ENCODE measurements around the gene CD244.
A peak's percentile ranks its signal among the peaks of the same experiment; 100 is the strongest.
"Not testable (repeated sequence)": the region's sequence is repeated elsewhere in the genome, so short reads cannot be mapped to it uniquely, and the experiment has no call there.

Gene CD244, protein sequence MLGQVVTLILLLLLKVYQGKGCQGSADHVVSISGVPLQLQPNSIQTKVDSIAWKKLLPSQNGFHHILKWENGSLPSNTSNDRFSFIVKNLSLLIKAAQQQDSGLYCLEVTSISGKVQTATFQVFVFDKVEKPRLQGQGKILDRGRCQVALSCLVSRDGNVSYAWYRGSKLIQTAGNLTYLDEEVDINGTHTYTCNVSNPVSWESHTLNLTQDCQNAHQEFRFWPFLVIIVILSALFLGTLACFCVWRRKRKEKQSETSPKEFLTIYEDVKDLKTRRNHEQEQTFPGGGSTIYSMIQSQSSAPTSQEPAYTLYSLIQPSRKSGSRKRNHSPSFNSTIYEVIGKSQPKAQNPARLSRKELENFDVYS

DNA sequence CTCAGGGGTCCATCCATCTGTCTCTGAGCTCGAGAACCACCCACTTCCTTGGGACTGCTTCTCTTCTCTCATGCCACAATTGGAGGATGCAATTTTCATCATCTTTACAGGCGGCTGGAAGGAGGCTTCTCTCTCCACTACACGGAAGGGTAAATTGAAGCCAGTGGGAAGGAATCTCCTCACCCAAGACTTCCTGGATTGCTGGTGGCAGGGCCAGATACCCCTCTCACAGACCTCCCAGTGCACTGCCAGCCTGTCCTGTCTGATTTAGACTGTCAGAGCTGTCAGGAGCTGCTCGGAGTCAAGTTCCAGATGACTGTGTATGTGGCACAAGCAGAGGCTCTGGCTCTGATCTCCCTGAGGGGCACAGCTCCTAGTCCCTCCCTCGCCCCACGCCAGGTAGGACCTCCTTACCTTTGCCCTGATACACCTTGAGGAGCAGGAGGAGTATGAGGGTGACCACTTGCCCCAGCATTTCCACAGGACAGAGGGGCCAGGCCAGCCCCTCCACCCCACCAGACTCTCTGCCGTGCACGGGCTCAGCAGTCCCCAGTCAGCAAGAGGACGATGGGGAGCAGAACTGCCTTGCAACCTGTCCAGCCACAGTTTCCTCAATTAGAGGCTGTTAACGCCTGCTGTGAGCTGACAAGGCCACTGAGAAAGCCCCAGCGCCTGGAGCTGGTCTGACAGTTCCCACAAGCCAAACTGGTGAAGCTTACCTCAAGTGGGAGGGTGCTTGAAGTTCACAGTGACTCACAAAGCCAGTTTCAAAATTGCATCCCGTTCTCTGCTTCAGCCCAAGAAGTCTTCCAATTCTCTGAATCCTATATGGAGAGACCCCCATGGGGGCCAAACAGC, at the start of gene CD244:
Gene CD244, minus strand, starts transcription at position 685 of the 858 bp plus-strand sequence. Its CDS starts 210 bp downstream, at position 475.
- DNase-seq = peak; percentile 61

DNA sequence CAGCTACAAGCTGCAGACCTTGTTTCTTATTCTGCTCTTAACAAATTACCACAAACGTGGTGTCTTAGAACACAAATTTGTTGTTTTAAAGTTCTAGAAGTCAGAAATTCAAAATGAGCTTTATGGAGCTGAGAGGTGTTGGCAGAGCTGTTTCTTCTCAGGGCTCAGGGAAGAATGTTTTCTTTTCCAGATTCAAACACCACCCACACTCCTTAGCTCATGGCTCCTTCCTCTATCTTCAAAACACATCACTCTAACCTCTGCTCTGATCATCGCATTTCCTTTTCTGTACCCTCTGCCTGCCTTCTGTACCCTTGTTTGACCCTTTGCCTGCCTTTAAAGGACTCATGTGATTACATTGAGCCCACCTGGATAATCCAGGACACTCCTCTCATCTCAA, 49.2 kb upstream of the CD244 start:
- DNase-seq = no peak

DNA sequence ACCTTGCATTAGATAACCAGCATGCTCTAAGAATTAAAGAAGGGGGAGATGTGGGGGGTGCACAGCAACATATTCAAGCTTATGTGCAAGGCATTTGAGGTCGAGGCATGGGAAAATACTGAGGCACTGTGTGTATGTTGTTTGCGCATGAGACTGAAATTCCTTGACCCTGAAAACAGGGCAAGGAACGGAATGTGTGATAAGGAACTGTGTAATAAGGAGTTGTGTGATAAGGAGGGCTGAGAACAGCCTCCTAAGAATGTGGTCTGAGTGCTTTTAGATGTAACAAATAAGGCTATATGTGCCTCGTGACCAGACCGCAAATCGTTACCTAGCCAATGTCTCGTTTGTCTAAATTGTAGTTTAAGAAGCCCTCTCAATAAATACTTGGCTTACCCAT, 48.8 kb upstream of the CD244 start:
- no peak for DNase-seq

DNA sequence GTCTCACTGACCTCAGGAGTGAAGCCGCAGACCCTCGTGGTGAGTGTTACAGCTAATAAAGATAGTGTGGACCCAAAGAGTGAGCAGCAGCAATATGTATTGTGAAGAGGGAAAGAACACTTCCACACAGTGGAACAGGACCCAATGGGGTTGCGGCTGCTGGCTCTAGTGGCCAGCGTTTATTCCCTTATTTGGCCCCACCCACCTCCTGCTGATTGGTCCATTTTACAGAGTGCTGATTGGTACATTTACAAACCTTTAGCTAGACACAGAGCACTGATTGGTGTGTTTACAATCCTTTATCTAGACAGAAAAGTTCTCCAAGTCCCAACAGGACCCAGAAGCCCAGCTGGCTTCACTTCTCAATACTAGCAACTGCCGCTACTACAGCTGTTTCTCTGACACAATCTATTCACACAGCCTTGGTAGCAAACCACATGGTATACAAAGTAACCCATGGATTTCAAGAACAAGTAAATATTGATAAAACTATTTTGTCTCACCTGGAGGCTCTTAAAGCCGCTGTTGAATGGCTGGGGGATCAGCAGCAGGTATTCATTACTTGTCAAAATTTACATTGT, 47.6 kb upstream of the CD244 start:
- no peak for DNase-seq

DNA sequence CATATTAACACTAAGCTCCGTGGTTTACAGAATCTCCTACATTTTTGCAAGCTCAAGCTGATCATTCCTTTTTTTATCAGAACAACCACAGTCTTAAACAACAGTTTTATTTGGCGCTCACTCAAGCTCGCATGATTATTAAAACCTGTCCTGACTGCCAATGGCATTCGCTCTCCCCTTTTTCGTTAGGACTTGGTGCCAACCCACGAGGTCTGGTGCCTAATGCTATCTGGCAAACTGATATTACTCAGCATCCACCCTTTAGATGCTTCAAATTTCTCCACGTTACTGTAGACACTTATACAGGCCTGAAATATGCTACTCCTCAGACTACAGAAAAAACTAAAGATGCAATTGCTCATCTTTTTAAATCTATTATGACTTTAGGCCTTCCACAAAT, 45.3 kb upstream of the CD244 start:
- DNase-seq = no peak

DNA sequence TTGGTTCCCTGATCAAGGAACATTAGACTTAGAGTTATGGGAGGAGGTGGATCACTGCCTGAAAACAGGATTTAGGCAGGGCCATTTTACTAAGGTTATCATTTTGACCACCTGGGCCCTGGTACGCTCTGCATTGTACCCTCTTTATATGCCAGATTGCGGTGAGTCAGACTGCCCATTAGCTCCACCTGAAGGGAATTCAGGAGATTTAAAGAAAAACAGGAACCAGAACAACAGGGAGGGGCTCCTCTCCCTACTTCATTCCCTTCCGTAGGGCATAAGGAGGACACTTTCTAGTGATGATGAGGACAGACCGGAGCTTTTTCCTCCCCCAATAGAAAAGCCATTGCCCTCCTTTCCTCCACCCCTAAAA, 42.9 kb upstream of the CD244 start:
- DNase-seq = no peak

DNA sequence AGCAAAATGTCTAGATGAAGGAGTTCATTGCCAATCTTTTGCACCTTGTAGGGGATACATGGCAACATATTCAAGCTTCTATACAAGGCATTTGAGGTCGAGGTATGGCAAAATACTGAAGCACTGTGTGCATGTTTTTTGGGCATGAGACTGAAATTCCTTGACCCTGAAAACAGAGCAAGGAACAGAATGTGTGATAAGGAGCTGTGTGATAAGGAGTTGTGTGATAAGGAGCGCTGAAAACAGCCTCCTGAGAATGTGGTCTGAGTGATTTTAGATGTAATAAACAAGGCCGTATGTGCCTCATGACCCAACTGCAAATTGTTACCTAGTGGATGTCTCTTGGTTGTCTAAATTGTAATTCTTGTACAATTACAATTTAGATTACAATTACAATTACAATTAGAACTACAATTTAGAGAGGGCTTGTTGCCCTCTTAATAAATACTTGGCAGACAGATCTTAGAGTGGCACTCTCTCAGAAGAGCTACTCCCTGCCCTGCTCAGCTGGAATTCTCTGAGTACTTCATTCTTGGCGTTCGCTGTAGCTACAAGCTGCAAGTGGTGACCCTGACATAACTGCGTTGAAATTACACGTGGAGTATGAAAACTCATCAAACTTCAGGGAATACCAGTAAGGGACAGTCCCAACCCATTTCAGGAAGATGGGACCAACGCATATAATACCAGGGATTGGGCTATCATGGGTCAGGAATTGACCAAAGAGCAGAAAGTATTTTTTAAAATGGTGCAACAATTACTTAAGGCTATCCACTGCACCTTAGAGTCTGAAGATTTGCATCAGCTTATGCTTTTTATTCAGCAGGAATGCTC, 42.3 kb upstream of the CD244 start:
- no peak for DNase-seq

DNA sequence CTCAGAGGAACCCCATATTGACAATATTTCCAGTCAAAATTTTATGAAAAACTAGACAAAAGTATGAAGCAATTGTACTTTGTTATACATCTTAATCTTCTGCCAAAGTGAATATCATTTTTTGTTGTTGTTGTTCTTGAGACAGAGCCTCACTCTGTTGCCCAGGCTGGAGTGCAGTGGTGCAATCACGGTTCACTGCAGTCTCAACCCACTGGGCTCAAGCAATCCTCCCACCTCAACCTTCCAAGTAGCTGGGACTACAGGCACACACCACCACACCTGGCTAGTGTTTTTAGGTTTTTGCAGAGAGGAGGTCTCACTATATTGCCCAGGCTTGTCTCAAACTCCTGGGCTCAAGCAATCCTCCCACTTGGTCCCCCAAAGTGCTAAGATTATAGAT, 39.6 kb upstream of the CD244 start:
- not testable (repeated sequence) for DNase-seq

DNA sequence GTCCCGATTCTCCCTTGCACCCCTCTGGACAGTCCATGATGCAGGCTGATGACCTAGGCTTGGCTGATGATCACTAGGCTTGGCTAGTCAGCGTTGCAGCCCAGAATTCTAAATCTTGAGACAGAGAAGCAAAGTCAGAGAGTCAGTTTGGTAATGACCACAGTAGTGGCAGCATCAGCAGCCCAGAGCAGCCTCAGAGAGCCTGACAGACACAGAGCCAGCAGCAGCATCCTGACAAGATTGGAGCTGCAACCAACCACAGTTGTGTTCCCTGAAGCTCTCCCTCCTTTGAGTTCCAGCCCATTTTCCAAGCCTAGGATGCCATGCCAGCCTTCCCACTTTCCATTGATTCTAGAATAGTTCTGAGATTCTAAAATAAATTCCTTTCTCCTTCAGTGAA, 39.1 kb upstream of the CD244 start:
- DNase-seq = no peak

DNA sequence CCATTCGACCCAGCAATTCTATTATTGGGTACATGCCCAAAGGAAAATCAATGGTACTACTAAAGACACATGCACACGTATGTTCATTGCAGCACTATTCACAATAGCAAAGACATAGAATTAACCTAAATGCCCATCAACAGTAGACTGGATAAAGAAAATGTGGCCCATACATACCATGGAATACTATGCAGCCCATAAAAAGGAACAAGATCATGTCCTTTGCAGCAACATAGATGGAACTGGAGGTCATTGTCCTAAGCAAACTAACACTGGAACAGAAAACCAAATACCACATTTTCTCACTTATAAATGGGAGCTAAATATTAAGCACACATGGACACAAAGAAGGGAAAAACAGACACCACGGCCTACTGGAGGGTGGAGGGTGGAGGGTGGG, 38.0 kb upstream of the CD244 start:
- DNase-seq = not testable (repeated sequence)

DNA sequence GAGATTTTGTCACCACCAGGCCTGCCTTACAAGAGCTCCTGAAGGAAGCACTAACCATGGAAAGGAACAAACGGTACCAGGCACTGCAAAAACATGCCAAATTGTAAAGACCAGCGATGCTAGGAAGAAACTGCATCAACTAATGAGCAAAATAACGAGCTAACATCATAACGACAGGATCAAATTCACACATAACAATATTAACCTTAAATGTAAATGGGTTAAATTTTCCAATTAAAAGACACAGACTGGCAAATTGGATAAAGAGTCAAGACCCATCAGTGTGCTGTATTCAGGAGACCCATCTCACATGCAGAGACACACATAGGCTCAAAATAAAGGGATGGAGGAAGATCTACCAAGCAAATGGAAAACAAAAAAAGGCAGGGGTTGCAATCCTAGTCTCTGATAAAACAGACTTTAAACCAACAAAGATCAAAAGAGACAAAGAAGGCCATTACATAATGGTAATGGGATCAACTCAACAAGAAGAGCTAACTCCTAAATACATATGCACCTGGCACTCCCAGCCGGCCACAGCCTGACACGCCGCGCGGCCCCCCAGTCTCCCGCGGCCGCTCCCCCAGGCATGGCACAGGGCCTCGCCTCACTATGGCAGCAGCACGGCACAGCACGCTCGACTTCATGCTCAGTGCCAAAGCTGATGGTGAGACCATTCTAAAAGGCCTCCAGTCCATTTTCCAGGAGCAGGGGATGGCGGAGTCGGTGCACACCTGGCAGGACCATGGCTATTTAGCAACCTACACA, 31.9 kb upstream of the CD244 start:
- not testable (repeated sequence) for DNase-seq

DNA sequence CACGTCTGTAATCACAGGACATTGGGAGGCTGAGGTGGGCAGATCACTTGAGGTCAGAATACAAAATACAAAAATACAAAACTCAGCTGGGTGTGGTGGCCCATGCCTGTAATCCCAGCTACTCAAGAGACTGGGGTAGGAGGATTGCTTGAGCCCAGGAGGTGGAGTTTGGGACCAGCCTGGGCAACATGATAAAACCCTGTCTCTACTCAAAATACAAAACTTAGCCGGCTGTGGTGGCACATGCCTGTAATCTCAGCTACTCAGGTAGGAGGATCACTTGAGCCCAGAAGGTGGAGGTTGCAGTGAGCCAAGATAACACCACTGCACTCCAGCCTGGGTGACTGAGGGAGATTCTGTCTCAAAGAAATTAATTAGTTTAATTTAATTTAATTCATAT, 28.8 kb upstream of the CD244 start:
- DNase-seq = no peak

DNA sequence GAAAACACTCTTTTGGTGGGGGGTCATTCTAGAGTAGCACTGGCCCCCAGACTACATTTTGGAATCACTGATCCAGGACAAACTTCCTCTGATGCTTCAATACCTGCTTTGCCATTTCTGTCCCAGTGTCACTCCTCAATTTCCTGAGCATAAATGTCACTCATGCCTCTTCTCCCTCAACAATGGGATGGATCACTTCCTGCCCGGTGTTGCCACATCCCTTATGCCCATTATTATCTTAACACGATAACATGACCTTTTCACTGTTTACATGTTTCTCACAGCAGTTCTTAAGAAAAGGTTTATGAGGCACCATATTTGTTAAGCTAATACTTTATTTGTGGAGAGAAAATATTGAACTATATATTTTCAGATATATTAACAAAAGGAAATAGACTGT, 26.2 kb upstream of the CD244 start:
- no peak for DNase-seq

DNA sequence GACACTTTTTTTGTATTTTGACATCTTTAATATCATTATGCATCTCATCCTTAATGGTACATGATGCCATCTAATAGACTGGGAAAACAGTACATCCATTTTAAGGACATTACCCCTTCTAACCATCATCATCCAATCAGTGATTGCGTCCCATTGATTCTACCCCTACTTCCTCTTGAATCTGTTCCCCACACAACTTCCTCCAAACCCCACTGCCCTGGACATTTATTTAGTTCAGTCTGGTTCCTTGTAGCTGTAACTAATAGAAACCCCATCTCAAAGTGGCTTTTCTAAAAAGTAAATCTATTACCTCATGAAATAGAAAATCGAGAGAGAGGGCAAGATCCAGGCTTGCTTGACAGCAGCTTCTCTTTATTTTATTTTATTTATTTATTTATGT, 24.4 kb upstream of the CD244 start:
- DNase-seq = no peak

DNA sequence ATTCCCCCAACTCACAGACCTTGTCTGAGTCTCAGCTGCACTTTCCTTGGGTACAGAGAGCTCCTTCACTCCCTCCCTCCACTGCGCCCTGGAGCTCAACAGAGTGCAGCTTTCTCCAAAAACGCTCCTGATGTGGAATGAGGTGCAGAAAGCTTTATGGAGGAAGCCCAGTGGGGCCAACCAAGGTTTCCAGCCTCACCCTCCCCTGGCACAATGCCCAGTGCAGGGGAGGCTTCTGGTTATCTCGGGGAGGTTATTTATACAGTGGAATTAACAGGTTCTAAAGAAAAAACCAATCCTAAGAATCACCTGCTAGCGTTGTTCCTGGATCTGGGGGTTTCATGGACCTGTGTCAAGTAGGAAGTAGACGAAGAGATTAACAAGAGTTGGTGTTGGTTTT, 22.4 kb upstream of the CD244 start, which contains the start of gene ITLN1:
Gene ITLN1, minus strand, starts transcription at position 139 of the 400 bp plus-strand sequence. CDS start 303 bp downstream, outside the sequence.
- no peak for DNase-seq

DNA sequence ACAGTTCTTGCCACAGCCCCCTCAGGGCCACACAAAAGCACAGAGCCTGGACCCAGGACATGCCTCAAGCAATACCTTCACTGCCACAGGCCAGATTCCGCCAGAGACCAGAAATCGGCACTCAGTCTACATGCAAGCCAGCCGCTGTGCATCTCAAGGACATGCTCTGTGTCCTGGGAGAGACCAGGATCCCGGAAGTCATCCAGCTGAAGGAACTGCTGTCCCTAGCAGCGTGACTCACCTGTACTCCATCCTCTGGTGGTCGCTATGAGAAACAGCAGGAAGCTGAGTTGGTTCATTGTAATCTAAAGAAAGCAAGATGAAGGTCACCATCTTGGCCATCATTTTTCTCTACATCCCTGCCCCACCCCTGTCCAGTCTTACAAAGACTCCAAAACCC, 21.9 kb upstream of the CD244 start:
- DNase-seq = no peak

DNA sequence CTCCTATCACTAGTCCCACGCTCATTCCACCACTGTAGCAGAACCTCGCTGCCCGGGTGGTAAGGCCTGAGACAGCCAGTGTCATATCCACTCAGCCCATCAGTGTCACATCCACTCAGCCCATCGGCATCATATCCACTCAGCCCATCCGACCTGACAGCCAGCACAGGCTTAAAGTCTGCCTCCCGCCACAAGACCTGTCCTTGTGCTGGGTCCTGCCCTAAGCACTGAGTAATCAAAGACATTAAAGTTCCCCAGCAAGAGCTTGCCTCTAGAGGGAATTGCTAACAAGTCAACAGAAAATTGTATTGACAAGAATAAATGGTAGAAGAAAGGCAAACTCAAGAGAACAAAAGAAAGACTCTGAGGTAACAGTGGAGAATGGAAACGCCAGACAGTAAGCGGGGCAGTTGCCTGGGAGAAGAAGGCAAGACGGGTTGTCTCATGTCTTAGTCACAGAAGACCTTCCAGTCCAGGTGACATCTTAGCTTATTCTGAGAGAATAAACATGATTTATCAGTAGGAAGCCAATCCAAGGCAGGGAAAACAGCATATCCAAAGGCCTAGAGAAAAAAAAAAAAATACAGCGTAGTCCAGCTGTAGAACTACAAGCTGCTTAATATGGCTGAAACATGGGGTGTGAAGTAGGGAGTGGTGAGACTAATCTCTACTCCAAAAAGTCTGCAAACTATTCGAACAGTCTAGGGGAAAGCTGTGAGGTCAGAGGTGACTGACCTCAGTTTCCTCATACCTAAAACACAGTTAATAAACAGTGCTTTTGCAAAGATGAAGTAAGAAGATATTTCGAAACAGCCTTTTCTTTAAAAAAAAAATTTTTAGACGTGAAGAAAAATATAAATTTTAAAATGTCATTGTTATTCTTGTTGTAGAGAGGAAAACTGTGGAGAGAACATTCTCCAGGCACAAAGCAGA, 21.2 kb upstream of the CD244 start:
- no peak for DNase-seq

DNA sequence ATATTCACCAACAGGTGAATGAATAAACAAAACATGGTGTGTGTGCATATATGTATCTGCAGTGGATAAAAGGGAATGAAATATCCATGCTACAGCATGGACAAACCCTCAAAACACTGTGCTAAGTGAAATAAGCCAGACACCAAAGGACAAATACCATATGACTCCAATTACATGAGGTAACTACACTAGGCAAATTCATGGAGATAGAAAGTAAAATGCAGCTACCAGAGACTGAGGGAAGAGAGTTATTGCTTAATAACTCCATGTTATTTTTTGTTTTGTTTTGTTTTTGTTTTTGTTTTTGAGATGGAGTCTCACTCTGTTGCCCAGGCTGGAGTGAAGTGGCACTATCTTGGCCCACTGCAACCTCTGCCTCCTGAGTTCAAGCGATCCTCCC, 19.9 kb upstream of the CD244 start:
- DNase-seq = no peak

DNA sequence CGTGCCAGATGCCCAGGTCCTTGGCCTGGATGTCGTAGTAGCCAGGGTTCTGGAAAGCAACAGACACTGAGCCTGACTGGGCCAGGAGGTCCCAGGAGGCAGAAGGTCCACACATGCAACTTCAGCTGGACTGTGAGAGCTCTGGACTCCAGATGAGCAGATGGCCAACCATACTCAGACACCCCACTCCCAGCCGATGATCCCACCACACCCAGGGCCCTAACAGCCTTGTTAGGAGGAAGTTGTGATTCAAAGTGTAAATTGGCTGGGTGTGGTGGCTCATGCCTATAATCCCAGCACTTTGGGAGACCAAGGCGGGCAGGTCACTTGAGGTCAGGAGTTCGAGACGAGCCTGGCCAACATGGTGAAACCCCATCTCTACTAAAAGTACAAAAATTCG, 18.6 kb upstream of the CD244 start:
- not testable (repeated sequence) for DNase-seq

DNA sequence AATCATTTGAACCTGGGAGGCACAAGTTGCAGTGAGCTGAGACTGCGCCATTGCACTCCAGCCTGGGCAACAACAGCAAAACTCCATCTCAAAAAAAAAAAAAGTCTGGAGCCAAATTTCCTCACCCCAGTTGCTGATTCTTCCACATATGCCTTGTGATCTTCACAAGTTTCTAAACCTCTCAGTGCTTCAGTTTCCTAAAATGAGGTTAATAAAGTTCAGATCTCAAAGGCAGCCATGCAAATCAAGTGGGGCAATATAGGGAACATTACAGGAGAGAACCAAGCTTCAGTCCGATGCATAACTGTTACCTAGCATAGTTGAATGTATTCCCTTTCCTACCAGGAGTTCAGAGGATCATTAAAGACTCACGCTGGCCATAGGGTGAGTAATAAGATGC, 17.5 kb upstream of the CD244 start:
- no peak for DNase-seq

DNA sequence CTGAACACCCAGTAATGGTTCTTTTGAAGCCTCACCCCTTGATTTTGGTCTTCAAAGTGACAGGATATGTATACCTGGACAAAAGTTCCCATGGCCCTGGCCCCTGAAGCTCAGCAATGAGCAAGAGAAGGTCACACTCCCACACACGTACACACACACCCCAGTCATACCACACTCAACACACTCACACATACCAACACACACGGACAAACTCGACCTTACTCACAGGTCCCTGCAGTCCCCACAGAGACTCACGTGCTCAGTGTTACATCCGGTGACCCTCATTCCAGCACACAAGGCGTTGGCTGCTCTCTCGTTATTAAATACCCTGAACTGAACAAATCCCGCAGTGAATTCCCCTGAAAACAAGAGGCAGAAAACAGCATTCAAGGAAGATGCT, 16.4 kb upstream of the CD244 start:
- peak; percentile 37 for DNase-seq

All from activated gamma-delta T cell treated with Interleukin-2 at 50 U/mL for 16 hours (primary cell).